Measurements from ENCODE around the gene P2RX6. TPM values are rescaled to one million over a fixed set of nuclear protein-coding genes. Genes with fewer than 3 reads are reported as not detected.
A peak's percentile ranks its signal among the peaks of the same experiment; 100 is the strongest.

P2RX6 gene
- total and polyA plus RNA-seq, 9 of the 15 experiments (the other 6 are each of a cell fraction or from before 2014, with no cell fraction given) = 0.01 to 3.9 (median 1.5) TPM; not detected in 1

DNA sequence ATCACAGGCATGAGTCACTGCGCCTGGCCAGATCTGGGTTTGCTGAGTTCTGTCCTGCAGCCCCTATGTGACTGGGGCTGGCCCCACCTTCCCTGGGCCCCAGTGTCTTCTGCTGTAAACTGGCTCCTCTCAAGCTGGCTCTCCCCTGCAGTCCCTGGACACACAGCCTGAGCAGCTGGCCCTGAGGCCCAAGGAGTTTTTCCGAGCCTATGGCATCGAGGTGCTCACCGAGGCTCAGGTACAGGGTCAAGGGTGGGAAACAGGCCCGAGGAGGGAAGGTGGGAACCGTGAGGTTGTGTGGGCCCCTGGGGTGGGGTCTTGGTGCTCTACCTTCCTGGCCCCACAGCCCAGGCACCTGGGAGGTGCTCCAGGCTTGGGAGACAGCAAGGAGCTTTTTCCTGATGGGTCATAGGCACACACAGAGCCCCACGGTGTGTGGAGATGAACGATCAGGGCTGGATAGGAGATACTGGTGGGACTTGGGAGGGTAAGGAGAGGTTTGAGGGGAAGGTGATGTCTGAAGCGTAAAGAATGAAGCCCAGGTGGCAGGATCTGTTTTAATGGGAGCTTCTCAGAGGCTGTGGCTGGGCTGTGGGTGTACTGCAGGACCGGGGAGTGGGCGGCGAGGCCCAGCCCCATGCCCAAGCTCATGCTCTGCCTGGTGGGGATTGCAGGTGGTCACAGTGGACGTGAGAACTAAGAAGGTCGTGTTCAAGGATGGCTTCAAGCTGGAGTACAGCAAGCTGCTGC is 39.2 kb upstream of the P2RX6 start (continued):
- TF ChIP-seq, protein P1, sequence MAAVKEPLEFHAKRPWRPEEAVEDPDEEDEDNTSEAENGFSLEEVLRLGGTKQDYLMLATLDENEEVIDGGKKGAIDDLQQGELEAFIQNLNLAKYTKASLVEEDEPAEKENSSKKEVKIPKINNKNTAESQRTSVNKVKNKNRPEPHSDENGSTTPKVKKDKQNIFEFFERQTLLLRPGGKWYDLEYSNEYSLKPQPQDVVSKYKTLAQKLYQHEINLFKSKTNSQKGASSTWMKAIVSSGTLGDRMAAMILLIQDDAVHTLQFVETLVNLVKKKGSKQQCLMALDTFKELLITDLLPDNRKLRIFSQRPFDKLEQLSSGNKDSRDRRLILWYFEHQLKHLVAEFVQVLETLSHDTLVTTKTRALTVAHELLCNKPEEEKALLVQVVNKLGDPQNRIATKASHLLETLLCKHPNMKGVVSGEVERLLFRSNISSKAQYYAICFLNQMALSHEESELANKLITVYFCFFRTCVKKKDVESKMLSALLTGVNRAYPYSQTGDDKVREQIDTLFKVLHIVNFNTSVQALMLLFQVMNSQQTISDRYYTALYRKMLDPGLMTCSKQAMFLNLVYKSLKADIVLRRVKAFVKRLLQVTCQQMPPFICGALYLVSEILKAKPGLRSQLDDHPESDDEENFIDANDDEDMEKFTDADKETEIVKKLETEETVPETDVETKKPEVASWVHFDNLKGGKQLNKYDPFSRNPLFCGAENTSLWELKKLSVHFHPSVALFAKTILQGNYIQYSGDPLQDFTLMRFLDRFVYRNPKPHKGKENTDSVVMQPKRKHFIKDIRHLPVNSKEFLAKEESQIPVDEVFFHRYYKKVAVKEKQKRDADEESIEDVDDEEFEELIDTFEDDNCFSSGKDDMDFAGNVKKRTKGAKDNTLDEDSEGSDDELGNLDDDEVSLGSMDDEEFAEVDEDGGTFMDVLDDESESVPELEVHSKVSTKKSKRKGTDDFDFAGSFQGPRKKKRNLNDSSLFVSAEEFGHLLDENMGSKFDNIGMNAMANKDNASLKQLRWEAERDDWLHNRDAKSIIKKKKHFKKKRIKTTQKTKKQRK (IDR thresholded peaks at IDR 0.05; ENCODE audit: borderline replicate concordance, low read depth, low read length) = 0 out of 2 replicates have a peak, but pooled peaks have one; percentile 5
- TF ChIP-seq SPI1 (IDR thresholded peaks at IDR 0.05; ENCODE audit: borderline replicate concordance, low read depth, low read length) = 0 out of 2 replicates have a peak, but pooled peaks have one; percentile 6

DNA sequence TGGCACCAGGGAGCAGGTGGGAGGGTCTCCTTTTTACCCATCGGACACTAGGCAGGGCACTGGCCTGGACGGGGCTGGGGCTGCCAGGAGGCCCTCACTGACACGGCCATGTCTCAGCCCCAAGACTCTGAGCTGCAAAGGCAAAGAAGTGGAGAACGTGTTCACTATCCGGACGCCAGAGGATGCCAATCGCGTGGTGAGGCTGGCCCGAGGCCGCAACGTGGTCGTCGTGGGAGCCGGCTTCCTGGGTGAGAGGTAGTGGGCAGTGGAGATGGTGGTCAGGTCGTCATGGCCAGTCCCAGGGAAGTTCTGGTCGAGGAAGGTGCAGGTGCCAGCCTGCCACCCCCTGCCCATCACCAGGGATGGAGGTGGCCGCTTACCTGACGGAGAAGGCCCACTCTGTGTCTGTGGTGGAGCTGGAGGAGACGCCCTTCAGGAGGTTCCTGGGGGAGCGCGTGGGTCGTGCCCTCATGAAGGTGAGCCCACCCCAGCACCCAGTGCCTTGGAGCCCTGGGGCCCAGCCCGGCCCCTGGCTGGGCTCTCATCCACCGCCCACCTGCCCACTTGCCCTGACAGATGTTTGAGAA is 38.6 kb upstream of the P2RX6 start:
- Histone ChIP-seq H3K4me3 (no peak overlapping the region), H4K20me1 (replicated peaks; ENCODE audit: control insufficient read depth, insufficient read depth, low read length) (peaks cover 5% of the 10 kb centered on the region), H3K9ac (ENCODE audit: insufficient read depth in 1 of 2, low read depth in 2 of 2, low read length in 2 of 2) (peak overlapping the region in 1 of 2 experiments; percentile 66; a peak in 2 of 4 replicates), H3K9me3 (replicated peaks; ENCODE audit: control insufficient read depth, insufficient read depth, low read depth, low read length) (peaks cover 11% of the 10 kb centered on the region), H3K79me2 (ENCODE audit: control insufficient read depth, insufficient read depth, low read length) (peaks cover 5% of the 10 kb centered on the region; the same call in 2 of the 3 replicates), H3K9me1 (ENCODE audit: control insufficient read depth, insufficient read depth, low read length) (no peaks in the 10 kb centered on the region), H2AFZ (ENCODE audit: low read depth, low read length) (no peak overlapping the region), H3K4me1 (replicated peaks in 1 of 2; ENCODE audit: control insufficient read depth in 2 of 2, insufficient read depth in 2 of 2, low read length in 2 of 2) (peaks cover 9 to 53% of the 10 kb centered on the region in 2 experiments), H3K27ac (ENCODE audit: extremely low read depth, low read depth, low read length) (no peak overlapping the region), H3K4me2 (ENCODE audit: insufficient read depth, low read length) (no peak overlapping the region), H3K36me3 (ENCODE audit: control insufficient read depth, insufficient read depth, low read length) (no peaks in the 10 kb centered on the region), H3K27me3 (ENCODE audit: control insufficient read depth in 2 of 2, insufficient read depth in 2 of 2, low read length in 2 of 2) (peaks cover 37 to 61% of the 10 kb centered on the region in 2 experiments; a peak in 4 of 5 replicates)
- ChIA-PET POLR2A (interaction anchor here (0.6 to 64.4 kb wide), 9 partner anchors 9 to 216 kb away, joined by 3 to 1556 read pairs (median 5); partner anchors contain the start of genes AIFM3, CRKL and THAP7), CTCF (ENCODE audit: low intra/inter-chr PET ratio) (no interaction called here)
- intact Hi-C loops (cut with micrococcal nuclease) = no loop called here
- DNase-seq (ENCODE audit: extremely low read depth in 1 of 4, low spot score in 3 of 4) (no peak), FAIRE-seq (no peak), ATAC-seq (no peak)
- BruUV-seq (replicated peaks) = no TSS peak
- no peak for TF ChIP-seq ZNF589 (CRISPR knock-in tag; IDR thresholded peaks at IDR 0.05; ENCODE audit: low read depth)
- peak; percentile 32; the same call in 1 of the 2 replicates for TF ChIP-seq ZNF764 (CRISPR knock-in tag; IDR thresholded peaks at IDR 0.05; ENCODE audit: low read depth)
- TF ChIP-seq RB1 (IDR thresholded peaks at IDR 0.05; ENCODE audit: low read depth) = no peak
- TF ChIP-seq ASH1L (IDR thresholded peaks at IDR 0.05; ENCODE audit: borderline replicate concordance, low read depth, partially characterized antibody) = no peak
- 26% methylated on average over 24 of the region's 24 CpGs for WGBS (ENCODE audit: insufficient coverage, low coverage, missing lambda C conversion rate)
- in situ Hi-C loops (cut with MboI) = no loop called here

All from K562 (cell line).